22Rv1 (cell line): ENCODE data around the gene EVA1B.

Source experiments
- CTCF ChIP-seq: fragments of 450-650 bp; IDR thresholded peaks from 2 replicates; pipeline ENCODE4 v1.5.1; 2017; ENCODE audit warnings: mild to moderate bottlenecking
- ZFX ChIP-seq: fragments of 450-650 bp; IDR thresholded peaks from 2 replicates; pipeline ENCODE4 v1.6.1; 2017; ENCODE audit warnings: antibody characterized with exemption, borderline replicate concordance

DNA sequence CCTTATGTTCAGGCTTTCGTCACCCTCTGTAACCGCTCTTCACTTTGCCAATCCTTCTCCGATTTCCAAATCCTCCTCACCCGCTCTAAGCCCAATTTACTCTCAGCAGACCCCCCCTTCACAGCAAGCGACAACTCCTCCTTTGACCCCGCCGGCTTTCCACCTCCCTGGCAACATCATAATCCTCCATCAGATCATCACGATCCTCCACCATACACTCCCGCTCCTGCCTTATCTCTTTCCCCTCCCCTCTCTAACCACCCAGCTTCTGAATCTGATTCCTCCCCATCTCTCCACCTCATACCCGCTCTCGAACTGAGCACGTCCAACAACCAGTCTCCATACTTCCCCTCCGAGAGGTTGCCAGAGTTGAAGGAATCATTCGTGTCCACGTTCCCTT, 7.5 kb upstream of the EVA1B start:
- TF ChIP-seq CTCF (no peak), ZFX (no peak)
